Measurements from ENCODE around the gene PAK5. TPM values are rescaled to one million over a fixed set of nuclear protein-coding genes. Genes with fewer than 3 reads are reported as not detected.

PAK5 gene
- total and polyA plus RNA-seq, 5 experiments from 2014 or later = not detected

GRCh38 chr20:9705722-9706476 lies 133.0 kb downstream of the PAK5 start:
- DNase-seq (no peak), ATAC-seq (no peak)
- POLR2A ChIA-PET = no interaction called here
- no peaks in the 10 kb centered on the region for H3K4me1 Mint-ChIP-seq
- peaks cover 0 to 20% (median 3%) of the 10 kb centered on the region in 9 donors for H3K9me3 Mint-ChIP-seq
- no peaks in the 10 kb centered on the region for H3K36me3 Mint-ChIP-seq
- H3K27me3 Mint-ChIP-seq = peaks cover 0 to 2% (median 0%) of the 10 kb centered on the region in 5 donors
- H3K4me3 Mint-ChIP-seq = no peak overlapping the region
- H3K27ac Mint-ChIP-seq = no peak overlapping the region

GRCh38 chr20:9699181-9699580 lies 139.7 kb downstream of the PAK5 start:
- no peaks in the 10 kb centered on the region for H3K4me1 Mint-ChIP-seq
- peaks cover 0 to 11% (median 0%) of the 10 kb centered on the region in 9 donors for H3K9me3 Mint-ChIP-seq
- H3K36me3 Mint-ChIP-seq = no peaks in the 10 kb centered on the region
- DNase-seq (no peak), ATAC-seq (no peak)
- H3K27me3 Mint-ChIP-seq = peaks cover 0 to 2% (median 0%) of the 10 kb centered on the region in 5 donors
- no peak overlapping the region for H3K27ac Mint-ChIP-seq
- no peak overlapping the region for H3K4me3 Mint-ChIP-seq
- POLR2A ChIA-PET = no interaction called here

- peaks cover 0 to 4% (median 0%) of the 10 kb centered on the region in 9 donors for H3K9me3 Mint-ChIP-seq
- H3K27ac Mint-ChIP-seq = no peak overlapping the region
- H3K4me3 Mint-ChIP-seq = no peak overlapping the region
- POLR2A ChIA-PET = no interaction called here
- no peaks in the 10 kb centered on the region for H3K36me3 Mint-ChIP-seq
- H3K4me1 Mint-ChIP-seq = no peaks in the 10 kb centered on the region
- DNase-seq = no peak
- no peak for ATAC-seq
- peaks cover 0 to 13% (median 0%) of the 10 kb centered on the region in 5 donors for H3K27me3 Mint-ChIP-seq
Measured at GRCh38 chr20:9689041-9689440, 149.8 kb downstream of the PAK5 start.

- H3K9me3 Mint-ChIP-seq = peaks cover 0 to 4% (median 1%) of the 10 kb centered on the region in 9 donors
- H3K27ac Mint-ChIP-seq = no peak overlapping the region
- POLR2A ChIA-PET = no interaction called here
- no peaks in the 10 kb centered on the region for H3K36me3 Mint-ChIP-seq
- no peaks in the 10 kb centered on the region for H3K4me1 Mint-ChIP-seq
- DNase-seq (no peak), ATAC-seq (no peak)
- peaks cover 0 to 13% (median 0%) of the 10 kb centered on the region in 5 donors for H3K27me3 Mint-ChIP-seq
- no peak overlapping the region for H3K4me3 Mint-ChIP-seq
Measured at GRCh38 chr20:9686866-9687265, 152.0 kb downstream of the PAK5 start.

DNA sequence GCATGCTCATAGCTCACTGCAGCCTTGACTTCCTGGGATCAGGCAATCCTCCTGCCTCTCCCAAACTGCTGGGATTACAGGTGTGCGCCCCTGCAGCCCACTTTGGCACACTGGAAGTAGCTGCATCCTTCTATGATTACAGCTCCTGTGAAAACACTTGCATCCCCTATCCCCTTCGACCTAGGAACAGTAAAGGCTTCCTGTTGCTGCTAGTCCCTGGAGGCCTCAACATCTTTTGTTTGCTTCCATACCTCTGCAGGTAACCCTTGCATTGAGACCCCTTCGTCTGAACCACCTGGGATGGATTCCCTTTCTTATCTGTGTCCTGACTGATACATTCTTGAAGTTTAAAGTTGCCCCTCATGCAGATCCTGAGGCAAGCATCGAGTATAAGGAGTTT lies 152.4 kb downstream of the PAK5 start:
- POLR2A ChIA-PET = no interaction called here
- Mint-ChIP-seq H3K4me1 (no peaks in the 10 kb centered on the region), H3K9me3 (peaks cover 0 to 4% (median 1%) of the 10 kb centered on the region in 9 donors), H3K27me3 (peaks cover 0 to 13% (median 0%) of the 10 kb centered on the region in 5 donors), H3K27ac (no peak overlapping the region), H3K36me3 (no peaks in the 10 kb centered on the region), H3K4me3 (no peak overlapping the region)
- ATAC-seq (no peak), DNase-seq (no peak)

GRCh38 chr20:9686001-9686400 lies 152.9 kb downstream of the PAK5 start:
- H3K27ac Mint-ChIP-seq = no peak overlapping the region
- DNase-seq (no peak), ATAC-seq (no peak)
- H3K4me3 Mint-ChIP-seq = no peak overlapping the region
- H3K4me1 Mint-ChIP-seq = no peaks in the 10 kb centered on the region
- H3K36me3 Mint-ChIP-seq = no peaks in the 10 kb centered on the region
- POLR2A ChIA-PET = no interaction called here
- H3K9me3 Mint-ChIP-seq = peaks cover 0 to 4% (median 1%) of the 10 kb centered on the region in 9 donors
- peaks cover 0 to 13% (median 0%) of the 10 kb centered on the region in 5 donors for H3K27me3 Mint-ChIP-seq

GRCh38 chr20:9685011-9685410 lies 153.9 kb downstream of the PAK5 start:
- POLR2A ChIA-PET = no interaction called here
- Mint-ChIP-seq H3K36me3 (no peaks in the 10 kb centered on the region), H3K27me3 (peaks cover 0 to 9% (median 0%) of the 10 kb centered on the region in 5 donors), H3K4me3 (no peak overlapping the region), H3K4me1 (no peaks in the 10 kb centered on the region), H3K27ac (no peak overlapping the region), H3K9me3 (peaks cover 0 to 4% (median 0%) of the 10 kb centered on the region in 9 donors)
- DNase-seq (no peak), ATAC-seq (no peak)

- Mint-ChIP-seq H3K4me1 (no peaks in the 10 kb centered on the region), H3K4me3 (no peak overlapping the region), H3K27ac (no peak overlapping the region), H3K27me3 (peaks cover 0 to 5% (median 0%) of the 10 kb centered on the region in 5 donors), H3K36me3 (no peaks in the 10 kb centered on the region), H3K9me3 (peaks cover 0 to 11% (median 2%) of the 10 kb centered on the region in 9 donors)
- POLR2A ChIA-PET = no interaction called here
- ATAC-seq (no peak), DNase-seq (no peak)
Measured at GRCh38 chr20:9677100-9677623, 161.7 kb downstream of the PAK5 start.

DNA sequence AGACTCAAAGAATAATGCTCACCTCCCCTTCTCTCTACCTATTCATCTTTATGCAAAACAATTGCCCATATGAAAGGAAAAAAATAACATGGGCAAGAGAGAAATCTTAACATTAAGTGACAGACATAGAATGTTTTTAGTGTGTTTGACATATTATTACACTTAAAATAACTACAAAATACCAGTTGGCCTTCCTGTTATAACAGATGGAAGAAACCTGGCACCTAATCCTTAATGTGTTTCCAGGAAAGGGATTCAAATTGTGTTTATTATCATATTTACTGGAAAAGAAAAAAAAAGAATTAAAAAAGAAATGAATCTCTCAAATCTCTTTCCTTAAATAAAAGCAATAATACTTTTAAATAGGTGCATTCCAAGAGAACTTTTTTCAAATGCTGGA lies 165.9 kb downstream of the PAK5 start:
- peaks cover 0 to 5% (median 0%) of the 10 kb centered on the region in 5 donors for H3K27me3 Mint-ChIP-seq
- POLR2A ChIA-PET = no interaction called here

DNA sequence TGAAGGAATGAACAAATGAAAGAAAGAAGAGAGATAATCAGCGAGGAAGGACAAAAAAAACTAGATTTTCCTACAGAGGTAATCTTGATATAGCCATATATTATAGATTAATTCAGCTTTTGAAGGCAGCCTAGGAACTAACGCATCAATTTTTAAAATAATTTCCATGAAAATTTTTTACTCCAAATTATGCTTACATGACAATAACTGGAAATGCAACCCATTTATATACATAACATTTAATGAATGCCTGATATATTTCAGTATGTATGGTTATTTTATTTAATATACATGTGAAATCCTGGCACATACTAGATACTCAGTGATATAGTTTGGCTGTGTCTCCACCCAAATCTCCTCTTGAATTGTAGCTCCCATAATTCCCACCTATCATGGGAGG lies 166.8 kb downstream of the PAK5 start:
- Mint-ChIP-seq H3K9me3 (peaks cover 0 to 11% (median 2%) of the 10 kb centered on the region in 9 donors), H3K4me3 (no peak overlapping the region), H3K36me3 (no peaks in the 10 kb centered on the region), H3K27ac (no peak overlapping the region), H3K27me3 (peaks cover 0 to 5% (median 0%) of the 10 kb centered on the region in 5 donors), H3K4me1 (no peaks in the 10 kb centered on the region)
- POLR2A ChIA-PET = no interaction called here
- DNase-seq = no peak
- no peak for ATAC-seq

More for the DNA sequence above, 165.9 kb downstream of the PAK5 start:
- DNase-seq = no peak
- no peaks in the 10 kb centered on the region for H3K4me1 Mint-ChIP-seq
- H3K27ac Mint-ChIP-seq = no peak overlapping the region
- no peaks in the 10 kb centered on the region for H3K36me3 Mint-ChIP-seq
- peaks cover 0 to 11% (median 3%) of the 10 kb centered on the region in 9 donors for H3K9me3 Mint-ChIP-seq
- H3K4me3 Mint-ChIP-seq = no peak overlapping the region
- no peak for ATAC-seq

DNA sequence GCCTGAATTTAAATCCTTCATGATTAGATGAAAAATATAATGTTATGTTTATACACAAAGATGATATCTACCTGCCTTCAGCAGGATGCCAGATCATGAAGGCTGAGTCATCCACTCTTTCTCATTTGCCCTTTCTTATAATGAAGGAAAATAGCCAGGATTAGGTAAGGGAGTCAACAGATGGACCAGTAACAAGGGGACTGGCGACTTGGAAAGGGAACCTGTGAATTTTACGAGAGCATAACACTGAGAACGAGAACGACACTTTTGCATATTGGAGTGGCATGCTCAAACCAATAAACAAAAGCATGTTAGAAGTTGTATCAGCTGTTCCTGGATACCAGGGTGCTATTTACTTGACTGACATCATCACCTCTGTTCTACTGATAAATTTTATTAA lies 170.5 kb downstream of the PAK5 start:
- no peak overlapping the region for H3K4me3 Mint-ChIP-seq
- H3K27ac Mint-ChIP-seq = no peak overlapping the region
- POLR2A ChIA-PET = no interaction called here
- no peaks in the 10 kb centered on the region for H3K36me3 Mint-ChIP-seq
- no peaks in the 10 kb centered on the region for H3K4me1 Mint-ChIP-seq
- peaks cover 0 to 8% (median 2%) of the 10 kb centered on the region in 9 donors for H3K9me3 Mint-ChIP-seq
- DNase-seq (no peak), ATAC-seq (no peak)
- no peaks in the 10 kb centered on the region for H3K27me3 Mint-ChIP-seq

- DNase-seq = no peak
- peaks cover 0 to 2% (median 0%) of the 10 kb centered on the region in 5 donors for H3K27me3 Mint-ChIP-seq
- H3K9me3 Mint-ChIP-seq = peaks cover 0 to 20% (median 5%) of the 10 kb centered on the region in 9 donors
- no peaks in the 10 kb centered on the region for H3K4me1 Mint-ChIP-seq
- H3K36me3 Mint-ChIP-seq = no peaks in the 10 kb centered on the region
- POLR2A ChIA-PET = no interaction called here
- no peak for ATAC-seq
- H3K4me3 Mint-ChIP-seq = no peak overlapping the region
- H3K27ac Mint-ChIP-seq = no peak overlapping the region
Measured at GRCh38 chr20:9663423-9663822, 175.5 kb downstream of the PAK5 start.

GRCh38 chr20:9660236-9660868 lies 178.5 kb downstream of the PAK5 start:
- Mint-ChIP-seq H3K36me3 (no peaks in the 10 kb centered on the region), H3K4me1 (no peaks in the 10 kb centered on the region), H3K4me3 (no peak overlapping the region), H3K27ac (no peak overlapping the region), H3K9me3 (peaks cover 0 to 21% (median 5%) of the 10 kb centered on the region in 9 donors), H3K27me3 (peaks cover 0 to 3% (median 2%) of the 10 kb centered on the region in 5 donors)
- DNase-seq (no peak), ATAC-seq (no peak)
- POLR2A ChIA-PET = no interaction called here

Data from naive thymus-derived CD8-positive, alpha-beta T cell (primary cell).